ENCODE data around the gene TATDN3. TPM values are rescaled to one million over a fixed set of nuclear protein-coding genes. Genes with fewer than 3 reads are reported as not detected.
A peak's percentile ranks its signal among the peaks of the same experiment; 100 is the strongest.
"Not testable (repeated sequence)": the region's sequence is repeated elsewhere in the genome, so short reads cannot be mapped to it uniquely, and the experiment has no call there.

The TATDN3 gene
- total RNA-seq, 1 experiment from 2014 or later, result 10.3 TPM

DNA sequence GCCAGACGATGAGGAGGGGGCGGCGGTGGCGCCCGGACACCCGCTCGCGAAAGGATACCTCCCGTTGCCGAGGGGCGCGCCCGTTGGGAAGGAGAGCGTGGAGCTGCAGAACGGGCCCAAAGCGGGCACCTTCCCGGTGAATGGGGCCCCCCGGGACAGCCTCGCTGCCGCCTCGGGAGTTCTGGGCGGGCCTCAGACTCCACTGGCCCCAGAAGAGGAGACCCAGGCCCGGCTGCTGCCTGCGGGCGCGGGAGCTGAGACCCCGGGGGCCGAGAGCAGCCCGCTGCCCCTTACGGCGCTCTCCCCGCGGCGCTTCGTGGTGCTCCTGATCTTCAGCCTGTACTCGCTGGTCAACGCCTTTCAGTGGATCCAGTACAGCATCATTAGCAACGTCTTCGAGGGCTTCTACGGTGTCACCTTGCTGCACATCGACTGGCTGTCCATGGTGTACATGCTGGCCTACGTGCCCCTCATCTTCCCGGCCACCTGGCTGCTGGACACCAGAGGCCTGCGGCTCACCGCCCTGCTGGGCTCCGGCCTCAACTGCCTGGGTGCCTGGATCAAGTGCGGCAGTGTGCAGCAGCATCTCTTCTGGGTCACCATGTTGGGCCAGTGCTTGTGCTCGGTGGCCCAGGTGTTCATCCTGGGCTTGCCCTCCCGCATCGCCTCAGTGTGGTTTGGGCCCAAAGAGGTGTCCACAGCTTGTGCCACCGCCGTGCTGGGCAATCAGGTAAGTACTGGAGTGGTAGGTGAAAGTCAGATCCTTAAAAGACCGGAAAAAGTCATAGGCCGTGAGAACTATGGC is 67.0 kb downstream of the TATDN3 start:
- peaks cover 35% of the 10 kb centered on the region for H3K36me3 Mint-ChIP-seq (ENCODE audit: insufficient read depth, unreplicated experiment)
- CTCF ChIA-PET, result interaction anchor here (0.6 to 1.9 kb wide), 15 partner anchors 16 to 1103 kb away, joined by 3 to 19 read pairs (median 3); partner anchors contain the start of genes NSL1 and TATDN3
- intact Hi-C loops (cut with micrococcal nuclease; ENCODE audit: unreplicated experiment), result loop anchor here (2.0 kb wide), 2 partner anchors 24 to 44 kb away; no protein-coding TSS in a partner anchor
- TF ChIP-seq, protein P1, sequence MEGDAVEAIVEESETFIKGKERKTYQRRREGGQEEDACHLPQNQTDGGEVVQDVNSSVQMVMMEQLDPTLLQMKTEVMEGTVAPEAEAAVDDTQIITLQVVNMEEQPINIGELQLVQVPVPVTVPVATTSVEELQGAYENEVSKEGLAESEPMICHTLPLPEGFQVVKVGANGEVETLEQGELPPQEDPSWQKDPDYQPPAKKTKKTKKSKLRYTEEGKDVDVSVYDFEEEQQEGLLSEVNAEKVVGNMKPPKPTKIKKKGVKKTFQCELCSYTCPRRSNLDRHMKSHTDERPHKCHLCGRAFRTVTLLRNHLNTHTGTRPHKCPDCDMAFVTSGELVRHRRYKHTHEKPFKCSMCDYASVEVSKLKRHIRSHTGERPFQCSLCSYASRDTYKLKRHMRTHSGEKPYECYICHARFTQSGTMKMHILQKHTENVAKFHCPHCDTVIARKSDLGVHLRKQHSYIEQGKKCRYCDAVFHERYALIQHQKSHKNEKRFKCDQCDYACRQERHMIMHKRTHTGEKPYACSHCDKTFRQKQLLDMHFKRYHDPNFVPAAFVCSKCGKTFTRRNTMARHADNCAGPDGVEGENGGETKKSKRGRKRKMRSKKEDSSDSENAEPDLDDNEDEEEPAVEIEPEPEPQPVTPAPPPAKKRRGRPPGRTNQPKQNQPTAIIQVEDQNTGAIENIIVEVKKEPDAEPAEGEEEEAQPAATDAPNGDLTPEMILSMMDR (IDR thresholded peaks at IDR 0.05; ENCODE audit: unreplicated experiment), result no peak
- H3K9me3 Mint-ChIP-seq (ENCODE audit: low read depth, unreplicated experiment), result no peaks in the 10 kb centered on the region
- peak overlapping the region; percentile 82 for H3K27ac Mint-ChIP-seq (ENCODE audit: unreplicated experiment)
- no TSS peak for BruUV-seq (replicated peaks)
- H3K27me3 Mint-ChIP-seq (ENCODE audit: unreplicated experiment), result no peaks in the 10 kb centered on the region
- DNase-seq, result peak; percentile 35
- peaks cover 20% of the 10 kb centered on the region for H3K4me1 Mint-ChIP-seq (ENCODE audit: low read depth, unreplicated experiment)
- no peak overlapping the region for H3K4me3 Mint-ChIP-seq (ENCODE audit: low read depth, unreplicated experiment)

DNA sequence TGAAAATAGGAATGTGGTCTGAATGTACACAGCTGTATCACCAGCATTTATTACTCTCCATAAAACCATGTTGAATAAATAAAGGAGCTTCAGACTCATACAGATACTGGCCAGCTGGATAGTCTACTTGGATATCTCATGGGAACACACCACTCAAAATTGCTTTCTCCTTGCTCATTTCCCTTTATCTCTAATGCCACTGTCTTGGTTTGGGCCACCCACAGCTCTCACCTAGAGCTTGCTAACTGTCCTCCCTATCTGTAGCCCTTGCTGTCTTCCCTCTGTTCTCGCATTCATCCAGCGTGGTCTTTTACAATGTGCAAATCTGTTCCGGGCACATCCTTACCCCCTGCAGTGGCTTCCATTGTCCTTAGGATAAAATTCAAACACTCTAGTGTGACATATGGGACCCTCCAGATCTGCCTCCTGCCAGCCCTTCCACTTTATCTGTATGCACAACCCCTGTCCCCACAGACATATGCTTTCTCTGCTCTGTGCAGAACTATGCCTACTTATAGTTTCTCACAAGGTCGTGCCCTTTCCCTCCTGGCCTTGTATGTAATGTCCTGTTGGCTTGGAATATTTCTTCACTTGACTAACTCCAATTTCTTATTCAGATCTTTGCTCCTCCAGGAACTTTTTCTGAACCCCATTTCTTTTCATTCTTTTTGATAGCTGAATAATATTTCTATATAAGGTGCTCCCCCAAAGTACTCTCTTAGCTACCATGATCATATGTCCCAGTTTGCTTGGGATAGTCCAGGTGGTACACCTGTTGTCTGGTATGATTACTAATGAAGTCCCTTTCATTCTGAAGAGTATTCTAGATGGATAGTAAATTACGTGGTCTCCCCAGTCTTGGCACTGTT is 69.3 kb downstream of the TATDN3 start:
- DNase-seq, result no peak
- TSS peak; percentile 10 for BruUV-seq (replicated peaks)
- intact Hi-C loops (cut with micrococcal nuclease; ENCODE audit: unreplicated experiment), result no loop called here
- CTCF ChIA-PET, result interaction anchor here (1.1 kb wide), 1 partner anchor 28 kb away, joined by 4 read pairs; no protein-coding TSS in a partner anchor
- no peak overlapping the region for H3K4me3 Mint-ChIP-seq (ENCODE audit: low read depth, unreplicated experiment)
- TF ChIP-seq, protein P1 (IDR thresholded peaks at IDR 0.05; ENCODE audit: unreplicated experiment), result no peak
- H3K36me3 Mint-ChIP-seq (ENCODE audit: insufficient read depth, unreplicated experiment), result peaks cover 44% of the 10 kb centered on the region
- peaks cover under 1% of the 10 kb centered on the region for H3K4me1 Mint-ChIP-seq (ENCODE audit: low read depth, unreplicated experiment)
- no peaks in the 10 kb centered on the region for H3K27me3 Mint-ChIP-seq (ENCODE audit: unreplicated experiment)
- no peaks in the 10 kb centered on the region for H3K9me3 Mint-ChIP-seq (ENCODE audit: low read depth, unreplicated experiment)
- H3K27ac Mint-ChIP-seq (ENCODE audit: unreplicated experiment), result no peak overlapping the region

DNA sequence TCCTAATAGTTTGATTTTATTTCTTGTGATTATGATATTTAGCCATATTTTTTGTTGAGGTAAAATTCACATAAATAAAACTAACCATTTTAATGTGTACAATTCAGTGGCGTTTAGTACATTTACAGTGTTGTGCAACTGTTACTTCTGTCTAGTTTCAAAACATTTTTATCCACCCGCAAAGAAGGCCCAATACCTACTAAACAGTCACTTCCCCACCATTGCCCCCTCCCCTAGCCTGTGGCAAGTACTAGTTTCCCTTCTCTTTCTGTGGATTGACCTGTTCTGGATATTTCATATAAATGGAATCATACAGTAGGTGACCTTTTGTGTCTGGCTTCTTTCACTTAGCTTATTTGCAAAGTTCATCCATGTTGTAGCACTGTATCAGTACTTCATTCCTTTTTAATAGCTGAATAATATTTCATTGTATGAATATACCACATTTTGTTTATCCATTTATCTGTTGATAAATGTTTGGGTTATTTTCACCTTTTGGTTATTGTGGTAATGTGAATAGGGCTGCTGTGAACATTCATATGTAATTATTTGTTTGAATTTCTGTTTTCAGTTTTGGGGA is 70.5 kb downstream of the TATDN3 start:
- CTCF ChIA-PET, result no interaction called here
- BruUV-seq (replicated peaks), result TSS peak; percentile 0
- Mint-ChIP-seq H3K27me3 (ENCODE audit: unreplicated experiment) (no peaks in the 10 kb centered on the region), H3K4me1 (ENCODE audit: low read depth, unreplicated experiment) (no peaks in the 10 kb centered on the region), H3K9me3 (ENCODE audit: low read depth, unreplicated experiment) (no peaks in the 10 kb centered on the region), H3K4me3 (ENCODE audit: low read depth, unreplicated experiment) (no peak overlapping the region), H3K36me3 (ENCODE audit: insufficient read depth, unreplicated experiment) (peaks cover 51% of the 10 kb centered on the region), H3K27ac (ENCODE audit: unreplicated experiment) (no peak overlapping the region)
- intact Hi-C loops (cut with micrococcal nuclease; ENCODE audit: unreplicated experiment), result no loop called here
- no peak for DNase-seq
- TF ChIP-seq, protein P1 (IDR thresholded peaks at IDR 0.05; ENCODE audit: unreplicated experiment), result no peak

DNA sequence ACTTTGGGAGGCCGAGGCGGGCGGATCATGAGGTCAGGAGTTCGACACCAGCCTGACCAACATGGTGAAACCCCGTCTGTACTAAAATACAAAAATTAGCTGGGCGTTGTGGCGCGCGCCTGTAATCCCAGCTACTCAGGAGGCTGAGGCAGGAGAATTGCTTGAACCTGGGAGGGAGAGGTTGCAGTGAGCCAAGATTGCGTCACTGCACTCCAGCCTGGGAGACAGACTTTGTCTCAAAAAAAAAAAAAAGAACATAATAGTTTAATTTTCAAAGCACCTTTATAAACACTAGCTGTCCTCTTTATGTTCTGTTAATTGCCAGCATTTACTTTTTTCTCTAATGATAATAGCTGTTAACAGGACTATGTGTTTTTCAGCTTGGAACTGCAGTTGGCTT is 71.7 kb downstream of the TATDN3 start:
- CTCF ChIA-PET, result interaction anchor here (0.7 kb wide), 1 partner anchor 799 kb away, joined by 3 read pairs; no protein-coding TSS in a partner anchor
- BruUV-seq (replicated peaks); H3K27me3 Mint-ChIP-seq (ENCODE audit: unreplicated experiment); H3K27ac Mint-ChIP-seq (ENCODE audit: unreplicated experiment); H3K9me3 Mint-ChIP-seq (ENCODE audit: low read depth, unreplicated experiment); DNase-seq; H3K4me3 Mint-ChIP-seq (ENCODE audit: low read depth, unreplicated experiment); H3K4me1 Mint-ChIP-seq (ENCODE audit: low read depth, unreplicated experiment); intact Hi-C loops (cut with micrococcal nuclease; ENCODE audit: unreplicated experiment): not testable (repeated sequence)
- H3K36me3 Mint-ChIP-seq (ENCODE audit: insufficient read depth, unreplicated experiment), result peaks cover 39% of the 10 kb centered on the region
